Suppressor macrophage treated with lipopolysaccharide for 4 hours (primary cell): ENCODE measurements around the gene KCTD2.
"Not testable (repeated sequence)": the region's sequence is repeated elsewhere in the genome, so short reads cannot be mapped to it uniquely, and the experiment has no call there.

Experiments
- DNase-seq: peaks from one replicate; pipeline ENCODE4 v3.0.0-alpha.2; 2020

The KCTD2 gene

DNA sequence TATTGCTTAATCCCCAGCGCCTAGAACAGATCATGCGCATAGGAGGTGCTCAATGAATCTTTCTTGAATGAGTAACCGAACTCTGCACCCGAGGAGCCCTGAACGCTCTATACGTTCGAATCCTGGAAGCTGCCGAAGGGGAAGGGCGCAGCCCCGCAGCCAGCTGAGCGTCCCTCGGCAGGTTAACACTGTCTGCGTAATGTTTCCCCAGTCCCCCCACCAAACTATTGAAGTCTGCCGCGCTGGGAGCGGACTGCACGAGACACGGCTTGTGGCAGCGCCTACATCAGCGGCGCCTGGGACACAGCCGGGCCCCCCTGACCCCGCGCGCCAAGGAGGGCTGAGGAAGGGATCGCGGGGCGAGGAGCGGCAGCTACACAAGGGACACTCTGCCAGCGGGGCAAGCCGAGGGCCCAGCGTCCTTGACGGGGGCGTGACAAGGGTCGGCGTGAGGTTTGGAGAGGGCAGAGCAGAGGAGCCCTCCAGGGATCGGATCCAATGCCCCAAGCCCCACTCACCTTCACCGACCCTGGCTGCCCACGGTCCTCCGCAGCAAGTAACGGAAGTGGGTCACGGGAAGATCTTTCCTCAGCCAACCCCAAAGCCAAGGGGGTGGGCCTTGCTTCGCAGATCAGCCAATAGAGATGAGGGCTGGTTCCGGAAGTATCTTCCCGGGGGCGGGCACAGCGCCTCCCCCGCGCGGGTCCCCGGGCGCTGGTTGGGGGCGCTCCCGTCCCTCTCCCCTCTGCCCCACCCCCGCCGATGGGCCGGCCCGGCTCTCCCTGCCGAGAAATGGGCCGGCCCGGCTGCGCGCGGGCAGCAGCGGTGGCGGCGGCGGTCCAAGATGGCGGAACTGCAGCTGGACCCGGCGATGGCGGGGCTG is at the start of gene KCTD2, which contains the start of gene ATP5PD:
TSS of gene KCTD2 (plus strand) at position 819 of the 883 bp plus-strand sequence. CDS start at position 845, 26 bp downstream.
TSS of gene ATP5PD (minus strand) at position 563 of the 883 bp plus-strand sequence. CDS start 4,319 bp downstream, outside the sequence.
- DNase-seq, result peak; percentile 98

GRCh38 chr17:74998783-74999182 is 48.2 kb upstream of the KCTD2 start:
- DNase-seq, result no peak

DNA sequence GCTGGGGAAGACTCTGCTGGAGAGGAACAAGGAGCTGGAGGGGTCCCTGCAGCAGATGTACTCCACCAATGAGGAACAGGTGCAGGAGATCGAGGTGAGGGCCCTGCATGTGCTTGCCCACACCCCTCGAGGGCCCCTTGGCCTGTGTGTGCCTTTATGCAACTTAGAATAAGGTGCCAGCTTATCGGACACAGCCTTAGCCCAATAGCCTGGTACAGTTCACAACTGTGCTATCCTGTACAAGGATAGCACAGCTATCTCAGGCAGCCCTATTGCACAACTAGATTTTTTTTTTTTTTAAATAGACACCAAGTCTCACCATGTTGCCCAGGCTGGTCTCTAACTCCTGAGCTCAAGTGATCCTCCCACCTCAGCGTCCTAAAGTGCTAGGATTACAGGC is 47.5 kb upstream of the KCTD2 start:
- no peak for DNase-seq

- peak; percentile 25 for DNase-seq
Observed at GRCh38 chr17:75001915-75002843, 44.8 kb upstream of the KCTD2 start.

DNA sequence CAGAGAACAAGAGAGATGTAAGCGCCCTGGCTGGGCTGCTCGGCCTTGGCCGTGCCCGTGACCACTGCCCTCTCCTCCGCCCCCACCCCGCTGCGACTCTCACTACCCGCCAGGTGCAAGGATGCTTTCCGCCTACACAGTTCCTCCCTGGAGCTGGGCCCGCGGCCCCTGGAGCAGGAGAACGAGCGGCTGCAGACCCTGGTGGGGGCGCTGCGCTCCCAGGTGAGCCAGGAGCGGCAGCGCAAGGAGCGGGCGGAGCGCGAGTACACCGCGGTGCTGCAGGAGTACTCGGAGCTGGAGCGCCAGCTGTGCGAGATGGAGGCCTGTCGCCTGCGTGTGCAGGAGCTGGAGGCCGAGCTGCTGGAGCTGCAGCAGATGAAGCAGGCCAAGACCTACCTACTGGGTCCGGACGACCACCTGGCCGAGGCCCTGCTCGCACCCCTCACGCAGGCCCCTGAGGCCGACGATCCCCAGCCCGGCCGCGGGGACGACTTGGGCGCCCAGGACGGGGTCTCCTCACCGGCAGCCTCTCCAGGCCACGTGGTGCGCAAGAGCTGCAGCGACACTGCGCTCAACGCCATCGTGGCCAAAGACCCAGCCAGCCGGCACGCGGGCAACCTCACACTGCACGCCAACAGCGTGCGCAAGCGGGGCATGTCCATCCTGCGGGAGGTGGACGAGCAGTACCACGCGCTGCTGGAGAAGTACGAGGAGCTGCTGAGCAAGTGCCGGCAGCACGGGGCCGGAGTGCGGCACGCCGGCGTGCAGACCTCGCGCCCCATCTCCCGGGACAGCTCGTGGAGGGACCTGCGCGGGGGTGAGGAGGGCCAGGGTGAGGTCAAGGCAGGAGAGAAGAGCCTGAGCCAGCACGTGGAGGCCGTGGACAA is 43.7 kb upstream of the KCTD2 start:
- no peak for DNase-seq

GRCh38 chr17:75003957-75004355 is 43.1 kb upstream of the KCTD2 start:
- DNase-seq, result no peak

DNA sequence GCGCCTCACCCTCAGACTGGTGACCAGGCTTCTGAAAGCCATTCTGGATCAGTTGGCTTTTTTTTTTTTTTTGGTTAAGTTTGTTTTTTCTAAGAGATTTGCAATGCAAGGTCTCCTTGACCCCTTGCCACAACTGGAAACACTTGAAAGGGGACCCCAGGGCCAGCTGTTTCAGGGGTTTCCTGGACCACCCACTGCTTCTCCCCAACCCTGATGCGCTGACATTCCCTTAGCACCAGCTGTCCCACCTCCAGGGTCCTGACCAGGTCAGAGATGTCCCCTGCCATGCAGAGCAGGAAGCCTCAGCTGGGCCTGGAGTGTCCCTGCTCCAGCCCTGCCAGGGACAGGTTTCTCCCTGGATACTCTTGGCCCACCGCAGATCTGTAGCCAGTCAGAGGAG is 42.7 kb upstream of the KCTD2 start:
- no peak for DNase-seq

GRCh38 chr17:75005291-75005690 is 41.7 kb upstream of the KCTD2 start:
- DNase-seq, result no peak

- DNase-seq, result not testable (repeated sequence)
Observed at GRCh38 chr17:75006084-75006483, 40.9 kb upstream of the KCTD2 start.

DNA sequence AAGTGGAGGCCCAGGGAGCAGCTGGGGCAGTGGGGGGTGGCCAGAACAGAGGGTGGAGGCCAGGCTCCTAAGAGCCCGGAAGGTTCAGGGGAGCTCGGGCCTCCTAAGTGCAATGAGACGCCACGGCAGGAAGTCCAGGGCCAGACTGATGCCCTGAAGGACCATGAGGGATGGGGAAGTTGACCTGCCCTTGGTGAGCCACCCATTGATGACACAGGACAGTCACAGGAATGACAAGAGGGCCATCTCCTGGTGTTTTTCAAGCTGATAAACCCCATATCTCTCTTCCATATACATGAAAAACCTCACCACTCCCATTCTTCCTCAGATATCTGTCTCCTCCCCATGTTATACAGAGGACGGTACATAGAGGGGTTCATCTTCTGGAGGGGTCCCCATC is 40.4 kb upstream of the KCTD2 start:
- DNase-seq, result peak; percentile 47

DNA sequence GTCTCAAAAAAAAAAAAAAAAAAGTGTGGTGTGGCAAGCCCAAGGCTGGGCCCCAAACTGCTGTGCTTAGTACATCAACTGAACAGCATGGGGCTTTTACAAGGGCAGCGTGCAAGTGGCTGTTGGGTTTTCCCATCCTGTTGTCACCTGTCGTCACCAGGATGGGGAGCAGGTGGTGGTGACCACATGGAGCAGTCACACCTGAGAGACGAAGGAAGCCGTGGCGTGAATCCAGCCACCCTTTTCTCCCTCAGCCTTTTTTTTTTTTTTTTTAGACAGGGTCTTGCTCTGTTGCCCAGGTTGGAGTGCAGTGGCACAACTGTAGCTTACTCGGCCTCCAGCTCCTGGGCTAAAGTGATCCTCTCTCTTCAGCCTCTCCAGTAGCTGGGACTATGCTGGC is 38.7 kb upstream of the KCTD2 start:
- DNase-seq, result no peak

- DNase-seq, result no peak
Observed at GRCh38 chr17:75009139-75009724, 37.8 kb upstream of the KCTD2 start.

GRCh38 chr17:75010683-75011400 is 36.2 kb upstream of the KCTD2 start:
- no peak for DNase-seq

DNA sequence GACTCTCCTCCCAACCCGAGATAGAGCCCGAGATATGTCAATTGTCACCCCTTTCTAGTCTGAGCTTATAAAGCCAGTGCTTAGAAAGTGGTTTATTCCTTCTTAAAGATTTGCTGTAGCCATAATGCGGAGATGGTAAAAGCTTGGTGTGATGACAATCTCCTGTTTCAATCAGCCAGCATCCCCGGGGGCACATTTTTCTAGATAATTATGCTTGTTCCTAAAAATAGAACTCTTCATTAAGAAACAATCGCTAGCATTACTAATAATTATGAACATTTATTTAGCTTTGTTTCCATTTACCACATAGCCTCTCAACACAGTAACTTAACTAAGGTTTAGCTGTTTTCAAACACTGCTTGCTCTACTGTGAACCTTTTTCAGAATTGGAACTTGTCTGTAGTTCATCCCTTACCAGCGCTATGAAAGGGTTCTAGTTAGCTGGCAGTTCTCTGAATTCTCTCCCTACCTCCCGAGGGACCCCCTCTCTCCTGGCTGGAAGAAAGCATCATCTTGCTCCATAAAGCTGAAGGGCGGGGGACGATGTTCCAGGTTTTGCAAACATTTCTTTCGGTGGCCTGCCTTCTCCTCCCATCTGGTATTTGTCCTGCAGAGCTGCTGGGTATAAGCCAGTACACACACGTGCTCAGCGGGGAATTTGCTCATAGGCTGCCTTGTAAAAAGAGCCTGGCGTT is 35.5 kb upstream of the KCTD2 start:
- no peak for DNase-seq

DNA sequence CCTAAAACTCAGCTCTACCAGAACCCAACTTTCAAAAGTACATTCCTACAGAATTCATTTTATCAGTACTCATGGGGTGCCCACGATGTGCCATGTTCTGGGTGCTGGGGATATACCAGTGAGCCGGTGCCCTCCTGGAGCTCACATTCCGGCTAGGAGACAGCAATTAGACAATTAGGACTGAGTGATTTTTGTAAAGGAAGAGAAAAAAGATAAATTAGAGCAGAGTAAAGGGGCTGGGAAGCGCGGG is 35.0 kb upstream of the KCTD2 start:
- DNase-seq, result no peak

- peak; percentile 88 for DNase-seq
Observed at GRCh38 chr17:75012346-75013091, 34.5 kb upstream of the KCTD2 start, which contains the start of gene MRPL58. TSS of gene MRPL58 (plus strand) at chr17:75012670. CDS start at chr17:75012687, 17 bp downstream.

- no peak for DNase-seq
Observed at GRCh38 chr17:75013092-75013559, 33.9 kb upstream of the KCTD2 start.

DNA sequence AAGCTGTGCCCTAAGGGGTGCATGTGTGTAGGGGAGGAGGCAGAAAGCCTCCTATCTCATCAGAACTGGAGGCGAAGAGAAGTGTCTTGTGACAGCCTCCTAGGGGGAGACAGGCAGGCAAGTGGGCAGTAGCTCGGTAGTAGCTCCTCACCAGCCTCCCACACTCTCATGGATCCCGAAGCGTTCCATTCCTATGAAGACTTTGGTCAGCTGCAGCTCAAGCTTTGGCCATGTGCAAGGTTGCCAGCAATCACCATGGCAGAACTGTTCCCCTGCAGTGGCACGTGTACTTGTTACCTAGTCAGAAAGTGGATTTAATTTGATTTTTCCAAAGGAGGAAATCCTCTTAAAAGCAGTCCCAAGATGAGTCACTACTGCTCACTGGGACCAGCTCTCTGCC is 27.9 kb upstream of the KCTD2 start:
- no peak for DNase-seq

- DNase-seq, result no peak
Observed at GRCh38 chr17:75019710-75020109, 27.3 kb upstream of the KCTD2 start.
